Activated naive CD4-positive, alpha-beta T cell treated with Interleukin-2 at 50 U/mL for 16 hours (primary cell): Measurements from ENCODE around the gene SNURF.
"Not testable (repeated sequence)": the region's sequence is repeated elsewhere in the genome, so short reads cannot be mapped to it uniquely, and the experiment has no call there.

Source experiments
- DNase-seq: peaks from one replicate; pipeline ENCODE4 v3.0.0-alpha.2; 2020

Gene SNURF

GRCh38 chr15:24971772-24972171 lies 17.0 kb downstream of the SNURF start:
- DNase-seq = no peak

GRCh38 chr15:24972707-24973106 lies 17.9 kb downstream of the SNURF start:
- DNase-seq = not testable (repeated sequence)

- DNase-seq = no peak
Observed at GRCh38 chr15:24976932-24977331, 22.1 kb downstream of the SNURF start.

GRCh38 chr15:24977686-24978085 lies 22.9 kb downstream of the SNURF start:
- DNase-seq = no peak

- no peak for DNase-seq
Observed at GRCh38 chr15:24985224-24985623, 30.4 kb downstream of the SNURF start.

- DNase-seq = no peak
Observed at GRCh38 chr15:24986653-24987052, 31.9 kb downstream of the SNURF start.
